ENCODE data around the gene NAPB. TPM values are rescaled to one million over a fixed set of nuclear protein-coding genes. Genes with fewer than 3 reads are reported as not detected.

NAPB gene
- total and polyA plus RNA-seq, 2 of the 8 experiments (the other 6 are each of a cell fraction or from before 2014, with no cell fraction given): 6.2 to 12.3 TPM

- no peak for TF ChIP-seq RFX5 (IDR thresholded peaks at IDR 0.05; ENCODE audit: borderline replicate concordance, low read depth, low read length)
- no peak for TF ChIP-seq EZH2 (IDR thresholded peaks at IDR 0.05; ENCODE audit: low read depth, low read length, severe bottlenecking)
- no peak for TF ChIP-seq CHD1 (IDR thresholded peaks at IDR 0.05; ENCODE audit: low read depth, low read length)
- no peak for TF ChIP-seq ATF3 (IDR thresholded peaks at IDR 0.05; ENCODE audit: insufficient read depth, low read depth, low read length)
- no peak for TF ChIP-seq BRCA1 (IDR thresholded peaks at IDR 0.05; ENCODE audit: low read depth, low read length)
Observed at GRCh38 chr20:23440004-23440403, 18.7 kb upstream of the NAPB start (continued).
